Measurements from ENCODE around the gene NIN.
"Not testable (repeated sequence)": the region's sequence is repeated elsewhere in the genome, so short reads cannot be mapped to it uniquely, and the experiment has no call there.

NIN gene

GRCh38 chr14:50820786-50821509 lies 10.0 kb downstream of the NIN start:
- no peak for DNase-seq (ENCODE audit: low read depth in 2 of 2)

GRCh38 chr14:50819303-50819702 lies 11.7 kb downstream of the NIN start:
- not testable (repeated sequence) for DNase-seq (ENCODE audit: low read depth in 2 of 2)

- DNase-seq (ENCODE audit: low read depth in 2 of 2), result no peak
Observed at GRCh38 chr14:50816395-50817047, 14.4 kb downstream of the NIN start.

- not testable (repeated sequence) for DNase-seq (ENCODE audit: low read depth in 2 of 2)
Observed at GRCh38 chr14:50815526-50815925, 15.4 kb downstream of the NIN start.

- DNase-seq (ENCODE audit: low read depth in 2 of 2), result not testable (repeated sequence)
Observed at GRCh38 chr14:50815058-50815457, 15.9 kb downstream of the NIN start.

GRCh38 chr14:50814161-50814560 lies 16.8 kb downstream of the NIN start:
- no peak for DNase-seq (ENCODE audit: low read depth in 2 of 2)

GRCh38 chr14:50813544-50813863 lies 17.5 kb downstream of the NIN start:
- DNase-seq (ENCODE audit: low read depth in 2 of 2), result no peak

GRCh38 chr14:50812856-50813543 lies 18.0 kb downstream of the NIN start:
- no peak for DNase-seq (ENCODE audit: low read depth in 2 of 2)

- no peak for DNase-seq (ENCODE audit: low read depth in 2 of 2)
Observed at GRCh38 chr14:50812180-50812579, 18.8 kb downstream of the NIN start.

GRCh38 chr14:50808053-50808452 lies 22.9 kb downstream of the NIN start:
- DNase-seq (ENCODE audit: low read depth in 2 of 2), result no peak

- DNase-seq (ENCODE audit: low read depth in 2 of 2), result no peak
Observed at GRCh38 chr14:50806241-50806933, 24.6 kb downstream of the NIN start.

- no peak for DNase-seq (ENCODE audit: low read depth in 2 of 2)
Observed at GRCh38 chr14:50805396-50805795, 25.6 kb downstream of the NIN start.

- DNase-seq (ENCODE audit: low read depth in 2 of 2), result no peak
Observed at GRCh38 chr14:50804181-50804721, 26.7 kb downstream of the NIN start.

- DNase-seq (ENCODE audit: low read depth in 2 of 2), result no peak
Observed at GRCh38 chr14:50801706-50802105, 29.3 kb downstream of the NIN start.

GRCh38 chr14:50800032-50800431 lies 30.9 kb downstream of the NIN start:
- DNase-seq (ENCODE audit: low read depth in 2 of 2), result no peak

- DNase-seq (ENCODE audit: low read depth in 2 of 2), result no peak
Observed at GRCh38 chr14:50798048-50798421, 32.9 kb downstream of the NIN start.

- no peak for DNase-seq (ENCODE audit: low read depth in 2 of 2)
Observed at GRCh38 chr14:50797250-50798047, 33.5 kb downstream of the NIN start.

- DNase-seq (ENCODE audit: low read depth in 2 of 2), result no peak
Observed at GRCh38 chr14:50796390-50796789, 34.6 kb downstream of the NIN start.

GRCh38 chr14:50795909-50796308 lies 35.1 kb downstream of the NIN start:
- no peak for DNase-seq (ENCODE audit: low read depth in 2 of 2)

- no peak for DNase-seq (ENCODE audit: low read depth in 2 of 2)
Observed at GRCh38 chr14:50795142-50795541, 35.8 kb downstream of the NIN start.

GRCh38 chr14:50794068-50794645 lies 36.8 kb downstream of the NIN start:
- no peak for DNase-seq (ENCODE audit: low read depth in 2 of 2)
